Measurements from ENCODE around the gene HBP1. TPM values are rescaled to one million over a fixed set of nuclear protein-coding genes. Genes with fewer than 3 reads are reported as not detected.
"Not testable (repeated sequence)": the region's sequence is repeated elsewhere in the genome, so short reads cannot be mapped to it uniquely, and the experiment has no call there.

HBP1 gene
- total RNA-seq, 1 experiment from 2014 or later, result 55.6 TPM

DNA sequence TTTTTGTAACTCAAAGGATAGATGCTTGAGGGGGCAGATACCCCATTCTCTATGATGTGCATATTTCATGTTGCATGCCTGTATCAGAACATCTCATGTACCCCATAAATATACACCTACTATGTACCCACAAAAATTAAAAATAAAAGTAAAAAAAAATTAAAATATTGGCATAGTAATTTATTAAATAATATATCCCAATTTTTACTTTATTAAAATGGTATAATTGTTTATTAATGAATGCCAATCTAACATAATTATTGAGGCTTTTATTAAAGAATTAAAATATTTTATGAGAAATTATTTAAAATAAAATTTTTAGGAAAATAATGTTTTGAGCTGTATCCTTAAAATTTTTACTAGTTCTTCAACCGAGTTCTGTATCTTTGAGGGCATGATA is 18.9 kb upstream of the HBP1 start:
- DNase-seq, result no peak
- H2AFZ ChIP-seq (ENCODE audit: low read length), result no peak overlapping the region
- no peak overlapping the region for H3K9ac ChIP-seq (ENCODE audit: low read length)
- no peak overlapping the region for H3K4me2 ChIP-seq (ENCODE audit: low read depth, low read length, poor library complexity, severe bottlenecking)
- no peaks in the 10 kb centered on the region for H3K36me3 ChIP-seq (ENCODE audit: insufficient read depth, low read length)
- H3K4me1 ChIP-seq (ENCODE audit: low read length), result peaks cover 20% of the 10 kb centered on the region
- no peaks in the 10 kb centered on the region for H3K79me2 ChIP-seq (ENCODE audit: low read length)
- H4K20me1 ChIP-seq (ENCODE audit: insufficient read depth, low read depth, low read length), result no peaks in the 10 kb centered on the region
- no peak overlapping the region for H3K4me3 ChIP-seq (ENCODE audit: low read length)
- no peaks in the 10 kb centered on the region for H3K9me3 ChIP-seq (ENCODE audit: low read length)
- H3K27me3 ChIP-seq (ENCODE audit: low read length), result no peaks in the 10 kb centered on the region
- no peaks in the 10 kb centered on the region for H3K9me2 ChIP-seq (replicated peaks; ENCODE audit: insufficient read depth, low read length)
- H3K27ac ChIP-seq (ENCODE audit: low read length), result no peak overlapping the region

DNA sequence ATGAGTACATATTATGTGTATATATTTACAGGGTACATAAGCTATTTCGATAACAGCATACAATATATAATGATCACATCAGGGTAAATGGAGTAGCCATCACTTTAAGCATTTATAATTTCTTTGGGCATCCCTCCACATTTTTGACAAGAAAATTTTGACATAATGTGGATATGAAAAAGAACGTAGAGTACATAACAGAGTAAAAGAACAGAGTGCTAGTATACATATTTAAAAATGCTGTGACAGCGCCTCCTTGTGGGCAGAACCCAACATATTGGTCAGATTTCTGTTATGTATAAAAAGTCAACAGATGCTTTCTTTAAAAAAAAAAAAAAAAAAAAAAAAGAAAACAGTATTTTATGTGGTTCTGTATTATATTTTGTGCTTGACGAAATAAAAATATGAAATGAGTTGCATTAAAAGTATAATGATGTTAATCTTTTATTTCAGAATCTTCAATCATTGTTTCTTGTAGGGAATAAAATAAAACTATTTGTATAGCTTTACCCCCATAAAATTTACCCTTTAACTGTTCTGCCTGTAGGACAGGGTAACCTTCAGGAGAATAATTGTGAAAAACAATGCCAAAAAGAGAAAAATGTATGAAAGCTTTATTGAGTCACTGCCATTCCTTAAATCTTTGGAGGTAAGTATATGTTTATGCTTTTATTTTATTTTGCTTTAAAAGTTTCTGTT is 18.3 kb upstream of the HBP1 start:
- Histone ChIP-seq H3K4me3 (ENCODE audit: low read length) (no peak overlapping the region), H3K9ac (ENCODE audit: low read length) (no peak overlapping the region), H3K27me3 (ENCODE audit: low read length) (no peaks in the 10 kb centered on the region), H3K9me2 (replicated peaks; ENCODE audit: insufficient read depth, low read length) (no peaks in the 10 kb centered on the region), H3K79me2 (ENCODE audit: low read length) (no peaks in the 10 kb centered on the region), H3K9me3 (ENCODE audit: low read length) (no peaks in the 10 kb centered on the region), H4K20me1 (ENCODE audit: insufficient read depth, low read depth, low read length) (no peaks in the 10 kb centered on the region), H3K36me3 (ENCODE audit: insufficient read depth, low read length) (no peaks in the 10 kb centered on the region), H3K4me2 (ENCODE audit: low read depth, low read length, poor library complexity, severe bottlenecking) (no peak overlapping the region), H3K27ac (ENCODE audit: low read length) (no peak overlapping the region), H2AFZ (ENCODE audit: low read length) (no peak overlapping the region), H3K4me1 (ENCODE audit: low read length) (peaks cover 15% of the 10 kb centered on the region)
- peak; percentile 90 for DNase-seq

DNA sequence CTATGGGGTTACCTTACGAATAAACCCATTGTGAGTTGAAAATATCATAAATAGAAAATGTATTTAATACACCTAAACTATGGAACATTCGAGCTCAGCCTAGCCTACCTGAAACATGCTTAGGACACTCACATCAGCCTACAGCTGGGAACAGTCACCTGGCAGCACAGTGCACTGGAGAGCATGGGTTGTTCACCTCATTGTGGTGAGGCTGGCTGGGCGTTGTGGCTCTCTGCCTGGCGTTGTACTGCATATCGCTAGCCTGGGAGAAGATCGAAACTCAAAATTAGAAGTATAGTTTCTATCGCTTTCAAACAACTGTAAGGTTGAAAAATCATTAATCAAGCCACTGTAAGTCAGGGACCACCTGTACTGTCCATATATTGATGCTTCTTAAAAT is 17.3 kb upstream of the HBP1 start:
- no peak overlapping the region for H3K4me3 ChIP-seq (ENCODE audit: low read length)
- H3K27ac ChIP-seq (ENCODE audit: low read length), result no peak overlapping the region
- no peak overlapping the region for H3K9ac ChIP-seq (ENCODE audit: low read length)
- no peak overlapping the region for H3K4me2 ChIP-seq (ENCODE audit: low read depth, low read length, poor library complexity, severe bottlenecking)
- H3K36me3 ChIP-seq (ENCODE audit: insufficient read depth, low read length), result no peaks in the 10 kb centered on the region
- H4K20me1 ChIP-seq (ENCODE audit: insufficient read depth, low read depth, low read length), result no peaks in the 10 kb centered on the region
- no peak for DNase-seq
- H3K4me1 ChIP-seq (ENCODE audit: low read length), result peaks cover 15% of the 10 kb centered on the region
- H3K79me2 ChIP-seq (ENCODE audit: low read length), result no peaks in the 10 kb centered on the region
- H3K9me3 ChIP-seq (ENCODE audit: low read length), result no peaks in the 10 kb centered on the region
- H2AFZ ChIP-seq (ENCODE audit: low read length), result no peak overlapping the region
- no peaks in the 10 kb centered on the region for H3K9me2 ChIP-seq (replicated peaks; ENCODE audit: insufficient read depth, low read length)
- no peaks in the 10 kb centered on the region for H3K27me3 ChIP-seq (ENCODE audit: low read length)

DNA sequence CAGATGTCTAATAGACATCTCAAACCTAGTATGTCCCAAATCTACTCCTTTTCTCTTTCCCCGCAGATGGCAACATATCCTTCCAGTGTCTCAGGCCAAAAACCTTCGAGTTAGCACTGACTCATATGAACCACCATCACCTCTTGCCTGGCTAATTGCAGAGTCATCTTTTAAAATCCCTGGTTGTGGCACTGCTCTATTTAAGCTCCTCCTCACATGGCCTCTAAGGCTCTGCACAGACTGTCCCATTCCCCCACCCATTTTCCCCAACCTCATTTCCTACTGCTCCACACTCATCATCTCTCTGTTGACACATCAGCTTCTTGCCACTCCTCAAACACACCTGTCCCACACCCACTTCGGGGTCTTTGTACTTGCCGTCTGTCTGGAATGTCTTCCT is 16.8 kb upstream of the HBP1 start:
- Histone ChIP-seq H3K4me1 (ENCODE audit: low read length) (peaks cover 15% of the 10 kb centered on the region), H4K20me1 (ENCODE audit: insufficient read depth, low read depth, low read length) (no peaks in the 10 kb centered on the region), H3K4me2 (ENCODE audit: low read depth, low read length, poor library complexity, severe bottlenecking) (no peak overlapping the region), H3K27me3 (ENCODE audit: low read length) (no peaks in the 10 kb centered on the region), H3K9me2 (replicated peaks; ENCODE audit: insufficient read depth, low read length) (no peaks in the 10 kb centered on the region), H2AFZ (ENCODE audit: low read length) (no peak overlapping the region), H3K9me3 (ENCODE audit: low read length) (no peaks in the 10 kb centered on the region), H3K36me3 (ENCODE audit: insufficient read depth, low read length) (no peaks in the 10 kb centered on the region), H3K9ac (ENCODE audit: low read length) (no peak overlapping the region), H3K27ac (ENCODE audit: low read length) (no peak overlapping the region), H3K79me2 (ENCODE audit: low read length) (no peaks in the 10 kb centered on the region), H3K4me3 (ENCODE audit: low read length) (no peak overlapping the region)
- DNase-seq, result no peak

GRCh38 chr7:107154826-107155225 is 14.0 kb upstream of the HBP1 start:
- H3K4me2 ChIP-seq (ENCODE audit: low read depth, low read length, poor library complexity, severe bottlenecking), result no peak overlapping the region

GRCh38 chr7:107155726-107156125 is 13.1 kb upstream of the HBP1 start:
- not testable (repeated sequence) for H2AFZ ChIP-seq (ENCODE audit: low read length); H3K79me2 ChIP-seq (ENCODE audit: low read length); DNase-seq; H3K27me3 ChIP-seq (ENCODE audit: low read length); H3K4me2 ChIP-seq (ENCODE audit: low read depth, low read length, poor library complexity, severe bottlenecking); H3K9ac ChIP-seq (ENCODE audit: low read length); H3K9me2 ChIP-seq (replicated peaks; ENCODE audit: insufficient read depth, low read length); H3K4me3 ChIP-seq (ENCODE audit: low read length); H4K20me1 ChIP-seq (ENCODE audit: insufficient read depth, low read depth, low read length); H3K27ac ChIP-seq (ENCODE audit: low read length); H3K9me3 ChIP-seq (ENCODE audit: low read length); H3K4me1 ChIP-seq (ENCODE audit: low read length); H3K36me3 ChIP-seq (ENCODE audit: insufficient read depth, low read length)

More at GRCh38 chr7:107154826-107155225, 14.0 kb upstream of the HBP1 start:
- Histone ChIP-seq H3K36me3 (ENCODE audit: insufficient read depth, low read length) (no peaks in the 10 kb centered on the region), H3K79me2 (ENCODE audit: low read length) (no peaks in the 10 kb centered on the region), H3K9ac (ENCODE audit: low read length) (no peak overlapping the region), H3K4me1 (ENCODE audit: low read length) (0 out of 2 replicates have a peak, but pooled peaks cover 3% of the 10 kb centered on the region), H3K27ac (ENCODE audit: low read length) (no peak overlapping the region), H3K9me2 (replicated peaks; ENCODE audit: insufficient read depth, low read length) (no peaks in the 10 kb centered on the region), H3K27me3 (ENCODE audit: low read length) (no peaks in the 10 kb centered on the region), H2AFZ (ENCODE audit: low read length) (no peak overlapping the region), H3K4me3 (ENCODE audit: low read length) (no peak overlapping the region), H3K9me3 (ENCODE audit: low read length) (no peaks in the 10 kb centered on the region), H4K20me1 (ENCODE audit: insufficient read depth, low read depth, low read length) (no peaks in the 10 kb centered on the region)
- no peak for DNase-seq

- H2AFZ ChIP-seq (ENCODE audit: low read length), result no peak overlapping the region
- no peak overlapping the region for H3K4me3 ChIP-seq (ENCODE audit: low read length)
Measured at GRCh38 chr7:107157091-107157490, 11.7 kb upstream of the HBP1 start.

GRCh38 chr7:107158028-107158427 is 10.8 kb upstream of the HBP1 start:
- Histone ChIP-seq H3K27me3 (ENCODE audit: low read length) (no peaks in the 10 kb centered on the region), H4K20me1 (ENCODE audit: insufficient read depth, low read depth, low read length) (no peaks in the 10 kb centered on the region), H3K9me3 (ENCODE audit: low read length) (no peaks in the 10 kb centered on the region), H2AFZ (ENCODE audit: low read length) (no peak overlapping the region), H3K36me3 (ENCODE audit: insufficient read depth, low read length) (no peaks in the 10 kb centered on the region), H3K4me1 (ENCODE audit: low read length) (0 out of 2 replicates have a peak, but pooled peaks cover 3% of the 10 kb centered on the region), H3K9ac (ENCODE audit: low read length) (no peak overlapping the region), H3K27ac (ENCODE audit: low read length) (no peak overlapping the region), H3K9me2 (replicated peaks; ENCODE audit: insufficient read depth, low read length) (no peaks in the 10 kb centered on the region), H3K4me2 (ENCODE audit: low read depth, low read length, poor library complexity, severe bottlenecking) (no peak overlapping the region), H3K79me2 (ENCODE audit: low read length) (no peaks in the 10 kb centered on the region), H3K4me3 (ENCODE audit: low read length) (no peak overlapping the region)
- DNase-seq, result no peak

More at GRCh38 chr7:107157091-107157490, 11.7 kb upstream of the HBP1 start:
- no peaks in the 10 kb centered on the region for H4K20me1 ChIP-seq (ENCODE audit: insufficient read depth, low read depth, low read length)
- no peaks in the 10 kb centered on the region for H3K36me3 ChIP-seq (ENCODE audit: insufficient read depth, low read length)
- no peak overlapping the region for H3K4me2 ChIP-seq (ENCODE audit: low read depth, low read length, poor library complexity, severe bottlenecking)
- 0 out of 2 replicates have a peak, but pooled peaks cover 3% of the 10 kb centered on the region for H3K4me1 ChIP-seq (ENCODE audit: low read length)
- H3K9me3 ChIP-seq (ENCODE audit: low read length), result no peaks in the 10 kb centered on the region
- no peaks in the 10 kb centered on the region for H3K79me2 ChIP-seq (ENCODE audit: low read length)
- no peaks in the 10 kb centered on the region for H3K27me3 ChIP-seq (ENCODE audit: low read length)
- no peaks in the 10 kb centered on the region for H3K9me2 ChIP-seq (replicated peaks; ENCODE audit: insufficient read depth, low read length)
- H3K27ac ChIP-seq (ENCODE audit: low read length), result no peak overlapping the region
- no peak for DNase-seq
- no peak overlapping the region for H3K9ac ChIP-seq (ENCODE audit: low read length)

Data from Karpas-422 (cell line).